HepG2 (cell line): ENCODE data around the gene KDM8. TPM values are rescaled to one million over a fixed set of nuclear protein-coding genes. Genes with fewer than 3 reads are reported as not detected.
A peak's percentile ranks its signal among the peaks of the same experiment; 100 is the strongest.

Experiments
- ARNT ChIP-seq: fragments of 450-650 bp; IDR thresholded peaks from 2 replicates; pipeline ENCODE4 v1.6.1; 2017
- ATF5 ChIP-seq: sonication (generic); formaldehyde crosslinking; IDR thresholded peaks from 2 replicates; pipeline ENCODE4 v1.4.0; 2020; ENCODE audit warnings: mild to moderate bottlenecking, low read depth, missing genetic modification reagents
- CEBPZ ChIP-seq: IDR thresholded peaks from 2 replicates; pipeline ENCODE4 v1.6.1; 2012; ENCODE audit warnings: low read length, improper control_type of control experiment
- ETS1 ChIP-seq: sonication (generic); formaldehyde crosslinking; IDR thresholded peaks from 2 replicates; pipeline ENCODE4 v1.4.0; 2020; ENCODE audit warnings: missing genetic modification reagents
- HMGXB4 ChIP-seq, 2 experiments: sonication (generic) in 1 of 2; formaldehyde crosslinking in 1 of 2; IDR thresholded peaks; 2 replicates each; pipeline versions ENCODE4 v1.4.0 to v1.6.1; 2018 to 2020; ENCODE audit warnings: missing genetic modification reagents in 2 of 2, borderline replicate concordance in 1 of 2, low read depth in 1 of 2, mild to moderate bottlenecking in 1 of 2, missing biosample characterization in 1 of 2
- HOXA5 ChIP-seq: sonication (generic); formaldehyde crosslinking; IDR thresholded peaks from 2 replicates; pipeline ENCODE4 v1.4.0; 2020; ENCODE audit warnings: missing genetic modification reagents
- ISX ChIP-seq: sonication (generic); formaldehyde crosslinking; conservative IDR thresholded peaks from 2 replicates; pipeline ENCODE4 v1.5.0; 2020; ENCODE audit warnings: missing genetic modification reagents
- JUND ChIP-seq: sonication (generic); formaldehyde crosslinking; IDR thresholded peaks from 2 replicates; pipeline ENCODE4 v1.8.0; 2022; ENCODE audit warnings: mild to moderate bottlenecking, missing genetic modification reagents
- PAF1 ChIP-seq: IDR thresholded peaks from 2 replicates; pipeline ENCODE4 v1.6.1; 2016; ENCODE audit warnings: missing genetic modification reagents, missing compliant biosample characterization
- PHF5A ChIP-seq: IDR thresholded peaks from one replicate; pipeline ENCODE4 v1.6.1; 2018; ENCODE audit warnings: low read depth, missing genetic modification reagents; ENCODE audit not compliant: unreplicated experiment
- RCOR2 ChIP-seq: IDR thresholded peaks from 2 replicates; pipeline ENCODE4 v1.6.1; 2016; ENCODE audit warnings: missing biosample characterization, missing genetic modification reagents
- SNAPC2 ChIP-seq: sonication (generic); formaldehyde crosslinking; IDR thresholded peaks from 2 replicates; pipeline ENCODE4 v1.8.1; 2022; ENCODE audit warnings: mild to moderate bottlenecking, missing genetic modification reagents
- ZNF460 ChIP-seq: sonication (generic); formaldehyde crosslinking; IDR thresholded peaks from 2 replicates; pipeline ENCODE4 v1.5.1; 2020; ENCODE audit warnings: missing genetic modification reagents, mild to moderate bottlenecking, borderline replicate concordance
- ZNF547 ChIP-seq: sonication (generic); formaldehyde crosslinking; IDR thresholded peaks from 2 replicates; pipeline ENCODE4 v1.5.1; 2020; ENCODE audit warnings: mild to moderate bottlenecking, missing genetic modification reagents
- ZNF597 ChIP-seq: sonication (generic); formaldehyde crosslinking; IDR thresholded peaks from 2 replicates; pipeline ENCODE4 v1.5.0; 2020; ENCODE audit warnings: missing genetic modification reagents
- ZNF709 ChIP-seq: sonication (generic); formaldehyde crosslinking; IDR thresholded peaks from 2 replicates; pipeline ENCODE4 v1.5.0; 2020; ENCODE audit warnings: mild to moderate bottlenecking, missing genetic modification reagents
- ZNF710 ChIP-seq: sonication (generic); formaldehyde crosslinking; IDR thresholded peaks from 2 replicates; pipeline ENCODE4 v1.5.0; 2020; ENCODE audit warnings: mild to moderate bottlenecking, missing genetic modification reagents, borderline replicate concordance
- polyA plus RNA-seq, 8 experiments: library from polyadenylated mRNA; depleted of rRNA in 3 of 8; stranded (reverse) in 7 of 8; unstranded in 1 of 8; fragments of >200 nt; fragmentation: Illumina TruSeq in 4 of 8; extraction: Trizol in 4 of 8; gene quantifications; 2 replicates each; pipeline versions ENCODE4 v1.2.1 to v1.2.3, GENCODE V29; 2011 to 2016; ENCODE audit warnings: low read depth in 4 of 8, missing spikeins in 1 of 8, mixed read lengths in 1 of 8; ENCODE audit not compliant: insufficient read depth in 1 of 8
- total RNA-seq, 5 experiments: library from RNA; depleted of rRNA; stranded (reverse); fragments of >200 nt; fragmentation: Illumina TruSeq; extraction: Trizol; gene quantifications; 2 replicates each; pipeline ENCODE4 v1.2.3, GENCODE V29; 2016; ENCODE audit warnings: low read depth in 1 of 5

The KDM8 gene
- total and polyA plus RNA-seq, 2 of the 13 experiments (the other 11 are each of a cell fraction or from before 2014, with no cell fraction given) = 3.3 to 8.6 TPM

- no peak for TF ChIP-seq JUND
- no peak; the same call in 1 of the 2 replicates for TF ChIP-seq ZNF597
- TF ChIP-seq ISX (CRISPR knock-in tag) = no peak; the same call in 1 of the 2 replicates
- peak; percentile 76 for TF ChIP-seq SNAPC2 (CRISPR knock-in tag)
- TF ChIP-seq HOXA5 = peak; percentile 84
- peak; percentile 82 for TF ChIP-seq PHF5A (CRISPR knock-in tag)
- TF ChIP-seq HMGXB4 (CRISPR knock-in tag; IDR thresholded peaks at IDR 0.05; ENCODE audit: borderline replicate concordance in 1 of 2, low read depth in 1 of 2) = peak; percentile 70 to 86; a peak in 3 of 4 replicates
- no peak for TF ChIP-seq CEBPZ
- TF ChIP-seq RCOR2 (CRISPR knock-in tag) = peak; percentile 57
- no peak for TF ChIP-seq ARNT
- TF ChIP-seq ZNF547 = peak; percentile 93
- peak; percentile 95 for TF ChIP-seq ZNF709 (CRISPR knock-in tag)
- no peak for TF ChIP-seq PAF1 (CRISPR knock-in tag)
- no peak; the same call in 1 of the 2 replicates for TF ChIP-seq ZNF710 (CRISPR knock-in tag)
- TF ChIP-seq ETS1 (CRISPR knock-in tag) = 0 out of 2 replicates have a peak, but pooled peaks have one; percentile 44
- no peak; the same call in 1 of the 2 replicates for TF ChIP-seq ZNF460 (CRISPR knock-in tag)
- TF ChIP-seq ATF5 = peak; percentile 92; the same call in 1 of the 2 replicates
Observed at GRCh38 chr16:27203507-27204311, at the start of gene KDM8 (continued).
